Measurements from ENCODE around the gene MIA3.
A peak's percentile ranks its signal among the peaks of the same experiment; 100 is the strongest.

Gene MIA3

GRCh38 chr1:222670110-222670509 lies 52.2 kb downstream of the MIA3 start:
- DNase-seq: no peak

DNA sequence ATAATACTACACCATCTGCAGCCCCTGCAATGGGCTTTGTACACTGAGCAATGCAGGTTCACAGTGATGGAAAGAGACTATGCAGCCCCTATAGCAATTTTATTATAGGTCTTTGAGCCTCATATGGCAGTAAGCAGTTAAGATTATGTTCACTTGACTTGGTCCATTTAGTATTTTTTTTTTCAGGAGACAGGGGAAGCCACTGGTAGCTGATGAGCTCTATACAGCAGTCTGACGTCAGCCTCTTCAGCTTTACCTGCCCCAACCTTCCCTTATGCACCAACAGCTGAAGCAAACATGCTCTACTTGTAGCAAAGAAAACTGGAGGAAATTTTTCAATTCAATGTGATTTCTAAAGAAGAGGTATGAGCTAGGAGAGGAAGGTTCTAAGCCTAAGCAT lies 62.2 kb downstream of the MIA3 start:
- DNase-seq: no peak

- no peak for DNase-seq
Measured at GRCh38 chr1:222691016-222691415, 73.1 kb downstream of the MIA3 start.

- no peak for DNase-seq
Measured at GRCh38 chr1:222694927-222695326, 77.0 kb downstream of the MIA3 start.

DNA sequence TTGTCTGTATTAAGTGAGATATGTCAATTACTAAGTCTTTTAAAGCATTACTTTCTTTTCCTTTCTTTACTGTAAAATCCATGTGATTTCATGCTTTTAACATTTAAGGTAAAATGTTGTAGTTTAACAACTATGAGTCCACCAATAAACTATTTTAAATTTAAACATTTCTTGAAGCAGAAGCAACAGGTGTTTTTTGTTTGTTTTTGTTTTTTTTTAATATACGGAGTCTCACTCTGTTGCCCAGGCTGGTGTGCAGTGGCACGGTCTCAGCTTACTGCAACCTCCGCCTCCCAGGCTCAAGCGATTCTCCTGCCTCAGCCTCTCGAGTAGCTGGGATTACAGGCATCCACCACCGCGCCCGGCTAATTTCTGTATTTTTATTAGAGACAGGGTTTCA lies 78.8 kb downstream of the MIA3 start:
- DNase-seq: no peak

DNA sequence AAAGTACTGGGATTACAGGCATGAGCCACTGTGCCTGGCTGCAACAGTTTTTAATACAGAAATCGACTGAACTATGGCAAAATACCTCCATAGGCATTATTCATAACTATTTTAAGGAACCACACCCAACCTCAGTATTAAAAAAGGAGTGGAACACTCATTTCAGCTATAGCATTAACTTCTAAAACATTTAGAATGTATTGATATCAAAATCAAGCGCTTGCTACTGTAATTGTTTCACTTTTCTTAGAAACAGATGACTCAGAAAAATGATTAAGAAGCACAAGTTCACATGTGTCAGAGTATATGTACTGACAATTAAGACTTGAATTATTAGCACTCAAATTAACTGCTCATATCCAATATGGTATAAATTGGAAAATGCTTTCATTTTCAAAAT lies 79.3 kb downstream of the MIA3 start:
- DNase-seq: no peak

- DNase-seq: no peak
Measured at GRCh38 chr1:222697826-222698225, 79.9 kb downstream of the MIA3 start.

GRCh38 chr1:222702210-222702609 lies 84.3 kb downstream of the MIA3 start:
- DNase-seq: no peak

DNA sequence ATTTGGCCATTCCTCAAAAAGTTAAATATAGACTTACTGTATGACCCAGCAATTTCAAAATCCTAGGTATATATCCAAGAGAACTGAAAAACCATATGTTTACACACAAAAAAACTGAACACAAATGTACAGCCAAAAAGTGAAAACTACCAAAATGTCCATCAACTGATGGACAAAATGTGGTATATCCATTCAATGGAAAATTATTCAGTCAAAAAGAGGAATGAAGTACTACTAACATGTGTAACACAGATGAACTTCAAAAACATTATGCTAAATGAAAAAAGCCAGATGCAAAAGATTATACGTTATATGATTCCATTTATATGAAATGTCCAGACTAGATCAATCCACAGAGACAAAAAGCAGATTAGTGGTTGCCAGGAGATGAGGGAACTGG lies 86.4 kb downstream of the MIA3 start:
- no peak for DNase-seq

DNA sequence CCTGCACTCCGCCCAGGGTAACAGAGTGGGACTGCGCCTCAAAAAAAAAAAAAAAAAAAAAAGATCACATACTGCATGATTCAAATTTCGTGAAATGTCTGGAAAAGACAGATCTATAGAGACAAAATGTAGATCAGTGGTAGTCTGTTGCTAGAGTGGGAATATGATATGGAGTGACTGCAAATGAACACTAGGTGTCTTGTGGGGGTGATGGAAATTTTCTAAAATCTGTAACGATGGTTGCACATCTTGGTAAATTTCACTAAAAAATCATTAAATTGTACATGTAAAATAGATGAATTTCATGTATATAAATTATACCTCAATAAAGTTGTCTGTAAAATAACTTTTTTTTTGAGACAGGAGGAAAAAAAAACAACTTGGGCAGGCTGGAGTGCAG lies 88.9 kb downstream of the MIA3 start:
- no peak for DNase-seq

DNA sequence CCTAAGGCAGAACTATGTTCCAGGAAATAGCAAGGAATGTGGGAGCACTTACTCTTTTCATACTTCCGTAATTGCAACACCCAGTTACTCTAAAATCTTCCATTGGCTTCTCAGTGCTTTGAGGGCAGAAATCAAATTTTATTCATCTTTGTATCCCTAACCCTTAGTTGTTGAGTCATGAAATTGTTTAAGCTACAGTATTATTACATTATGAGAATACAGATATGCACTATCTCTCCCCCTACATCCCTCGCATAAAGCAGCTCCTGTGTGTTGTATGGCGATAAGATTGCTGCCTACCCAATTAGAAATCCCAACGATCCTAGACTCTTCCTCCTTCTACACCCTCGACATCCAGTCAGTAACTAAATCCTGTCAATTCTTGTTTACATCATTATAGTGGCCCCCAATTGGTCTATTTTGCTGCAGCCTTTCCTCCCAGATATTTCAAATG lies 91.8 kb downstream of the MIA3 start:
- DNase-seq: no peak

- DNase-seq: peak; percentile 33 to 65 (median 46)
Measured at GRCh38 chr1:222711319-222712252, 93.7 kb downstream of the MIA3 start.

DNA sequence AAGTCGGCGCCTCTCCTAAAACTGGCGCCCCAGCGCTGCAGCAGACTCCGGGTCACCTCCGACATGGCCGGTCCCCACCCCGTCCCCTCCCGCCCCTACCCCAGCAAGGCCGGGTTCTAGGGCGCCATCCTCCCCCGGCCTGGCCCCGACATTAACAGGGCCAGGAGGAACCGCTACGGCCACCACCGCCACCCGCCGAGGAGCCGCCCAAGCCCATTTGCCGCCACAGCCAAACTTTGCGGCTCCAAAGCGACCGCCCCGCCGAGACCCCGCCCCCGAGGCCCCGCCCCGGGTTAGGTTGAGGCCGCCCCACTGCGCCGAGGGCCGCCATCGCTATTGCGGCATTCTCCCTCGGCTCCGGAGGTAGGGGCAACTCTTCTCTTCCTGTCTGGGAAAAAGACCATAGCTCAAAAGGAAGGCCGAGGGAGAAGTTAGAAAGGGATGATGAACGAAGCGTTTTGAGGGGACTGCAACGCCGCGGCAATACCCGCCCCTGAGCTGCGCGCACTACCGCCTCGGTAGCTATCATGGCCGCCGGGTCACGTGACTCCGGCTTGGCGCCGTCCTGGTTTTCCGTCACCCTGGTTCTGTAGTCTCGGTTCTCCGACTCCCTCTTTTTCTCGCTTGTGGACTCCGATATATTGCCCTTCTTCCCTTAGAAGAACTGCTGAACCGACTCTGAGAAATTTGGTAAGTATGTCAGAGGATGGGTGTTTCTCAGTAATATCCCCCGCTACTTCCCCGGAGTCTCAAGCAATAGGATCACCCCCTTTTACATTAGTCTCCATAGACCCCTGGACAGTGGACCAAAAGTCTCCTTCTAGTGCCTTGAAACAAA lies 94.6 kb downstream of the MIA3 start, which contains the start of the genes AIDA and BROX:
Gene AIDA (minus strand): TSS at position 239 of the 838 bp plus-strand sequence. CDS start 174 bp downstream, at position 65.
Gene BROX (plus strand): TSS at position 312 of the 838 bp plus-strand sequence. CDS start 3,136 bp downstream, outside the sequence.
- DNase-seq: peak; percentile 91 to 97 (median 94)

DNA sequence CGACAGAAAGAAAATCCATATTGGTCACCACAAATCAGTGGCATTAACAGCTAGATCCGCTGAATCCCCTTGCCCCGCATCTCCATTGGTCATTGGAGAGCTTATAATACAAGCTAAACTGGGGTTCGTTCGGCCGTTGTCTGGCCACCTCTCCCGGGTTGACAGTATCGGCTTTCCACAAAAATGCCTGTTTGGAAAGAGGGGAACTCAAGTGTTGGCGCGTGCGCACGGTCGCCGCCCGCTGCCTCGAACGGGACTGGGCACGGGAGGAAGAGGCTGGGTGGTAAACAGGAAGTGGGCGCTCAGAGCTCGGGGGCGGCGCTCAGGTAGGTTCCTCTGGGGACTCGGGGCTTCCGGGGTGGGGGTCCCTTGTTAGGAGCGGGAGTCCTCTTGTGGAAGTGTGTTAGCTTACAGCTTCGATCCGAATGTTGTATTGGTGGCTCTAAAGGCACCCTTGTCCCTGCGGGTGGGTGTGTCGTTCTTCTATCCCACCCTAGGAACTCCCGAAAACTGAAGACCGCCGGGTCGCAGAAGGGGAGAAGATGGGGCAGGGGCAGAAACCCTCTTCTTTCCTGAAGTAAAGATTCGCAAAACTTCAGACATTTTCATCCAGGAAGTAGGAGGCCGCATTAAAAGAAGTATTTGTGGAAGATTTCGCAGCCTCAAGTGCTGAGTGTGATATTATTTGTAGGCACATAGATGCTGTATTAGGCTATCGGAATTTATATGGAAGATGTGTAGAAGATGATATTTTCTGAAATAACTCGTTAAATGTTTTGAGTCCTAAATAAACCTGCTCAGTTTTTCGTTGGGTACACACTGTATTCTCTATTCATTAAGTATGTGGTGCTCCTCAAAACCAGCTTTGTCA lies 95.4 kb downstream of the MIA3 start:
- peak; percentile 94 to 97 (median 96) for DNase-seq

GRCh38 chr1:222716393-222716792 lies 98.5 kb downstream of the MIA3 start:
- no peak for DNase-seq
